HL-60 (cell line): ENCODE data around the gene SCAF11.

Experiments used
- DNase-seq, 2 experiments: peaks; one replicate each; pipeline ENCODE4 v3.0.0-alpha.2; 2010 to 2020; ENCODE audit warnings: low read depth in 1 of 2, low spot score in 1 of 2
- H3K27ac ChIP-seq: fragments of 250-450 bp; sonication (Bioruptor Pico); replicated peaks from 2 replicates; pipeline ENCODE4 v1.5.1; 2020; ENCODE audit warnings: mild to moderate bottlenecking, moderate library complexity
- H3K27me3 ChIP-seq: fragments of 250-450 bp; sonication (Bioruptor Pico); 2 replicates; pipeline ENCODE4 v1.5.1; 2021; ENCODE audit warnings: mild to moderate bottlenecking, moderate library complexity; ENCODE audit not compliant: insufficient read depth, poor library complexity, severe bottlenecking
- H3K4me3 ChIP-seq: replicated peaks from 2 replicates; pipeline ENCODE4 v1.5.1; 2011; ENCODE audit warnings: mild to moderate bottlenecking, control low read depth, low read length; ENCODE audit not compliant: insufficient read depth
- CTCF ChIP-seq: IDR thresholded peaks from one replicate; pipeline ENCODE4 v1.5.1; 2011; ENCODE audit warnings: low read length, control low read depth, inconsistent platforms; ENCODE audit not compliant: insufficient read depth
- GABPA ChIP-seq: IDR thresholded peaks from 2 replicates; pipeline ENCODE4 v1.6.1; 2012; ENCODE audit warnings: low read depth
- POLR2AphosphoS5 ChIP-seq: IDR thresholded peaks from 2 replicates; pipeline ENCODE4 v1.6.1; 2012; ENCODE audit warnings: low read depth
- REST ChIP-seq: IDR thresholded peaks from 2 replicates; pipeline ENCODE4 v1.6.1; 2012; ENCODE audit warnings: low read depth; ENCODE audit not compliant: insufficient replicate concordance
- SPI1 ChIP-seq: IDR thresholded peaks from 2 replicates; pipeline ENCODE4 v1.6.1; 2012; ENCODE audit warnings: low read depth, mild to moderate bottlenecking, borderline replicate concordance

The SCAF11 gene

GRCh38 chr12:45913631-45914030, 76.7 kb downstream of the SCAF11 start:
- DNase-seq = no peak
- TF ChIP-seq SPI1 (no peak), GABPA (no peak)

GRCh38 chr12:45912774-45913173, 77.6 kb downstream of the SCAF11 start:
- Histone ChIP-seq H3K27me3 (no peaks in the 10 kb centered on the region), H3K4me3 (no peak overlapping the region), H3K27ac (no peak overlapping the region)
- TF ChIP-seq REST = no peak
- no peak for TF ChIP-seq SPI1
- TF ChIP-seq GABPA = no peak
- no peak for TF ChIP-seq POLR2AphosphoS5
- TF ChIP-seq CTCF = no peak
- DNase-seq = no peak

More at GRCh38 chr12:45913631-45914030, 76.7 kb downstream of the SCAF11 start:
- Histone ChIP-seq H3K27ac (no peak overlapping the region), H3K27me3 (no peaks in the 10 kb centered on the region), H3K4me3 (no peak overlapping the region)

GRCh38 chr12:45909041-45909713, 81.2 kb downstream of the SCAF11 start:
- DNase-seq = no peak
- Histone ChIP-seq H3K27me3 (no peaks in the 10 kb centered on the region), H3K27ac (no peak overlapping the region), H3K4me3 (no peak overlapping the region)
- TF ChIP-seq REST (no peak), SPI1 (no peak), GABPA (no peak), CTCF (no peak), POLR2AphosphoS5 (no peak)

- Histone ChIP-seq H3K27ac (peak overlapping the region; percentile 41), H3K27me3 (no peaks in the 10 kb centered on the region), H3K4me3 (no peak overlapping the region)
- peak; percentile 83 for TF ChIP-seq SPI1
- TF ChIP-seq POLR2AphosphoS5 = no peak
- no peak for TF ChIP-seq GABPA
- TF ChIP-seq REST = no peak
- peak; percentile 31 to 74 for DNase-seq
Observed at GRCh38 chr12:45907955-45908354, 82.4 kb downstream of the SCAF11 start.
